HT1080 (cell line): ENCODE results near the gene DEDD. TPM values are rescaled to one million over a fixed set of nuclear protein-coding genes. Genes with fewer than 3 reads are reported as not detected.
A peak's percentile ranks its signal among the peaks of the same experiment; 100 is the strongest.
"Not testable (repeated sequence)": the region's sequence is repeated elsewhere in the genome, so short reads cannot be mapped to it uniquely, and the experiment has no call there.

Experiments
- DNase-seq: peaks from one replicate; pipeline ENCODE4 v3.0.0-alpha.2; 2015; ENCODE audit warnings: low read depth
- total RNA-seq: library from RNA; depleted of rRNA; stranded (reverse); fragments of >200 nt; shearing (Covaris generic); gene quantifications from 2 replicates; pipeline ENCODE4 v1.2.3, GENCODE V29; 2014

DEDD gene
- total RNA-seq, 1 experiment from 2014 or later, result 42.6 TPM

- no peak for DNase-seq
Measured at GRCh38 chr1:161128591-161129420, 3.7 kb downstream of the DEDD start.

- no peak for DNase-seq
Measured at GRCh38 chr1:161127649-161128048, 4.8 kb downstream of the DEDD start.

- DNase-seq, result no peak
Measured at GRCh38 chr1:161122967-161123366, 9.5 kb downstream of the DEDD start.

- DNase-seq, result no peak
Measured at GRCh38 chr1:161121834-161122233, 10.6 kb downstream of the DEDD start.

GRCh38 chr1:161121042-161121650, 11.3 kb downstream of the DEDD start:
- DNase-seq, result no peak

GRCh38 chr1:161119092-161119903, 13.2 kb downstream of the DEDD start:
- peak; percentile 66 for DNase-seq

- DNase-seq, result peak; percentile 84
Measured at GRCh38 chr1:161117759-161118581, 14.5 kb downstream of the DEDD start, which contains the start of the genes NIT1 and PFDN2. TSS of gene NIT1 (plus strand) at chr1:161118105. CDS start at chr1:161118177, 72 bp downstream. TSS of gene PFDN2 (minus strand) at chr1:161118037. CDS start at chr1:161118026, 11 bp downstream.

- not testable (repeated sequence) for DNase-seq
Measured at GRCh38 chr1:161115961-161116360, 16.5 kb downstream of the DEDD start.

GRCh38 chr1:161115132-161115711, 17.2 kb downstream of the DEDD start:
- peak; percentile 96 for DNase-seq

- DNase-seq, result no peak
Measured at GRCh38 chr1:161114556-161114955, 17.9 kb downstream of the DEDD start.

GRCh38 chr1:161113915-161114314, 18.6 kb downstream of the DEDD start:
- no peak for DNase-seq

GRCh38 chr1:161111527-161111926, 20.9 kb downstream of the DEDD start:
- DNase-seq, result no peak

GRCh38 chr1:161111117-161111516, 21.4 kb downstream of the DEDD start:
- DNase-seq, result no peak

GRCh38 chr1:161106431-161106830, 26.0 kb downstream of the DEDD start:
- DNase-seq, result no peak

- DNase-seq, result no peak
Measured at GRCh38 chr1:161100556-161100955, 31.9 kb downstream of the DEDD start.

- DNase-seq, result no peak
Measured at GRCh38 chr1:161099090-161099802, 33.2 kb downstream of the DEDD start.

GRCh38 chr1:161098210-161099068, 34.0 kb downstream of the DEDD start, which contains the start of gene KLHDC9:
TSS of gene KLHDC9 (plus strand) at chr1:161098361. CDS start at chr1:161098536, 175 bp downstream.
- DNase-seq, result peak; percentile 85

- no peak for DNase-seq
Measured at GRCh38 chr1:161096530-161096929, 35.9 kb downstream of the DEDD start.

GRCh38 chr1:161096015-161096414, 36.5 kb downstream of the DEDD start:
- no peak for DNase-seq
